HCT116 (cell line): ENCODE results near the gene KLK15. TPM values are rescaled to one million over a fixed set of nuclear protein-coding genes. Genes with fewer than 3 reads are reported as not detected.

Experiments
- ATAC-seq: fragments of 200-7000 bp; cut with Tn5 transposase; 2 replicates; pipeline ENCODE4 v1.9.1; 2020; ENCODE audit warnings: mild to moderate bottlenecking, moderate library complexity
- BruUV-seq: library from RNA; stranded (reverse); fragments of 400-500 nt; replicated peaks from 2 replicates; lab custom pipeline; 2021; lab: Mats Ljungman, UMichigan
- CTCF ChIA-PET: fragments of 300-600 bp; sonication (Branson Sonifier 250); formaldehyde crosslinking; loops from one replicate; lab custom pipeline; 2021; ENCODE audit warnings: antibody characterized with exemption; lab: Charles Lee
- POLR2A ChIA-PET: fragments of 300-600, 350-600 bp; sonication (Branson Sonifier 250); formaldehyde crosslinking; loops from one replicate; lab custom pipeline; 2021; ENCODE audit warnings: antibody characterized with exemption; lab: Charles Lee
- RAD21 ChIA-PET, 2 experiments: fragments of 300-600 bp; sonication (Branson Sonifier 250); formaldehyde crosslinking; loops; one replicate each; lab custom pipeline; 2023; ENCODE audit warnings: low total read pairs in 2 of 2; ENCODE audit not compliant: uncharacterized antibody in 2 of 2, unreplicated experiment in 2 of 2, low non-redundant PET in 1 of 2; lab: Charles Lee
- DNase-seq: peaks from one replicate; pipeline ENCODE4 v3.0.0-alpha.2; 2010; ENCODE audit warnings: low read depth, low spot score
- H2AFZ ChIP-seq: fragments of 200-600 bp; shearing (Covaris generic), sonication (generic); 2 replicates; pipeline ENCODE4 v1.6.1; 2017; ENCODE audit warnings: low read depth, mixed run types, mixed read lengths, antibody characterized with exemption, low read length; ENCODE audit not compliant: poor library complexity, severe bottlenecking
- H3K27ac ChIP-seq: 2 replicates; pipeline ENCODE4 v1.5.1; 2012; ENCODE audit warnings: low read depth, low read length
- H3K27me3 ChIP-seq: fragments of 200-600 bp; sonication (generic); 2 replicates; pipeline ENCODE4 v1.6.1; 2016; ENCODE audit warnings: mixed run types, low read length, mixed read lengths; ENCODE audit not compliant: insufficient read depth
- H3K36me3 ChIP-seq, 2 experiments: fragments of 200-500 bp in 1 of 2; fragments of 200-600 bp in 1 of 2; sonication (Bioruptor generic) in 1 of 2; sonication (generic) in 1 of 2; 2 replicates each; pipeline versions ENCODE4 v1.5.1 to v1.6.1; 2014 to 2016; ENCODE audit warnings: low read length in 2 of 2, inconsistent platforms in 1 of 2, mixed read lengths in 1 of 2, mixed run types in 1 of 2; ENCODE audit not compliant: insufficient read depth in 2 of 2, control insufficient read depth in 1 of 2
- H3K4me1 ChIP-seq, 2 experiments: fragments of 200-600 bp in 1 of 2; sonication (generic) in 1 of 2; 2 replicates each; pipeline versions ENCODE4 v1.5.1 to v1.6.1; 2012 to 2017; ENCODE audit warnings: low read length in 2 of 2, inconsistent platforms in 1 of 2, mild to moderate bottlenecking in 1 of 2, mixed read lengths in 1 of 2, mixed run types in 1 of 2, moderate library complexity in 1 of 2; ENCODE audit not compliant: insufficient read depth in 2 of 2, control insufficient read depth in 1 of 2
- H3K4me2 ChIP-seq: fragments of 200-600 bp; sonication (generic); 2 replicates; pipeline ENCODE4 v1.6.1; 2017; ENCODE audit warnings: mixed run types, low read length, mixed read lengths
- H3K4me3 ChIP-seq, 2 experiments: fragments of 200-600 bp in 1 of 2; sonication (generic) in 1 of 2; replicated peaks in 1 of 2; 2 replicates each; pipeline ENCODE4 v1.5.1; 2011 to 2016; ENCODE audit warnings: low read length in 2 of 2, control low read depth in 1 of 2, low read depth in 1 of 2, mild to moderate bottlenecking in 1 of 2, mixed read lengths in 1 of 2, mixed run types in 1 of 2
- H3K79me2 ChIP-seq: fragments of 200-600 bp; sonication (generic); 2 replicates; pipeline ENCODE4 v1.6.1; 2017; ENCODE audit warnings: mild to moderate bottlenecking, mixed run types, low read length, moderate library complexity, mixed read lengths; ENCODE audit not compliant: insufficient read depth
- H3K9ac ChIP-seq: fragments of 200-600 bp; sonication (generic); 2 replicates; pipeline ENCODE4 v1.6.1; 2016; ENCODE audit warnings: low read length, mixed read lengths
- H3K9me2 ChIP-seq: fragments of 200-600 bp; sonication (generic), shearing (Covaris generic); 2 replicates; pipeline ENCODE4 v1.6.1; 2017; ENCODE audit warnings: mixed run types, mild to moderate bottlenecking, moderate library complexity; ENCODE audit not compliant: insufficient read depth
- H3K9me3 ChIP-seq, 2 experiments: fragments of 200-500 bp in 1 of 2; fragments of 200-600 bp in 1 of 2; sonication (Bioruptor generic) in 1 of 2; sonication (generic) in 1 of 2; 2 replicates each; pipeline ENCODE4 v1.6.1; 2014 to 2017; ENCODE audit warnings: low read length in 2 of 2, mixed read lengths in 2 of 2, inconsistent platforms in 1 of 2, low read depth in 1 of 2, mild to moderate bottlenecking in 1 of 2, mixed run types in 1 of 2, moderate library complexity in 1 of 2; ENCODE audit not compliant: control insufficient read depth in 1 of 2, insufficient read depth in 1 of 2
- H4K20me1 ChIP-seq: fragments of 200-600 bp; sonication (generic), shearing (Covaris generic); 2 replicates; pipeline ENCODE4 v1.6.1; 2017; ENCODE audit warnings: mixed run types, mild to moderate bottlenecking, moderate library complexity; ENCODE audit not compliant: insufficient read depth
- CBX3 ChIP-seq: IDR thresholded peaks from 2 replicates; pipeline ENCODE4 v1.6.1; 2012; ENCODE audit warnings: low read depth
- CTCF ChIP-seq, 3 experiments: fragments of 200-600 bp in 1 of 3; sonication (generic) in 1 of 3; IDR thresholded peaks in 2 of 3; conservative IDR thresholded peaks in 1 of 3; 2 replicates each; pipeline ENCODE4 v1.5.1; 2012 to 2017; ENCODE audit warnings: low read depth in 2 of 3, low read length in 2 of 3, antibody characterized with exemption in 1 of 3, borderline replicate concordance in 1 of 3, control low read depth in 1 of 3, mild to moderate bottlenecking in 1 of 3, mixed read lengths in 1 of 3, mixed run types in 1 of 3, moderate library complexity in 1 of 3; ENCODE audit not compliant: insufficient read depth in 1 of 3
- ELF1 ChIP-seq: IDR thresholded peaks from 2 replicates; pipeline ENCODE4 v1.6.1; 2012; ENCODE audit warnings: low read depth, borderline replicate concordance
- EZH2 ChIP-seq: fragments of 200-600 bp; sonication (generic); IDR thresholded peaks from 2 replicates; pipeline ENCODE4 v1.6.1; 2017; ENCODE audit warnings: antibody characterized with exemption, mixed run types
- EZH2phosphoT487 ChIP-seq: fragments of 200-600 bp; IDR thresholded peaks from 2 replicates; pipeline ENCODE4 v1.6.1; 2018; ENCODE audit warnings: antibody characterized with exemption, borderline replicate concordance
- FOSL1 ChIP-seq: IDR thresholded peaks from 2 replicates; pipeline ENCODE4 v1.6.1; 2012; ENCODE audit warnings: low read depth
- RAD21 ChIP-seq: IDR thresholded peaks from 2 replicates; pipeline ENCODE4 v1.6.1; 2012; ENCODE audit warnings: low read depth, mild to moderate bottlenecking
- SP1 ChIP-seq: IDR thresholded peaks from 2 replicates; pipeline ENCODE4 v1.6.1; 2012; ENCODE audit warnings: low read depth
- SRF ChIP-seq: IDR thresholded peaks from 2 replicates; pipeline ENCODE4 v1.6.1; 2012; ENCODE audit warnings: low read depth
- YY1 ChIP-seq: IDR thresholded peaks from 2 replicates; pipeline ENCODE4 v1.6.1; 2011; ENCODE audit warnings: low read length, low read depth, moderate library complexity, mild to moderate bottlenecking; ENCODE audit not compliant: insufficient replicate concordance; ENCODE audit errors: extremely low read depth
- intact Hi-C: fragments of 100-400 bp; cut with micrococcal nuclease; formaldehyde crosslinking; loops from 2 replicates; pipeline ENCODE4 v1.10.0; 2022
- total RNA-seq: library from RNA; stranded (reverse); gene quantifications from one replicate; pipeline ENCODE4 v1.2.1, GENCODE V29; 2021; ENCODE audit not compliant: unreplicated experiment

The KLK15 gene
- total RNA-seq, 1 experiment from 2014 or later = not detected

- peaks cover under 1% of the 10 kb centered on the region; the same call in 1 of the 2 replicates for H4K20me1 ChIP-seq
- ChIA-PET POLR2A (no interaction called here), RAD21 (no interaction called here), CTCF (no interaction called here)
- intact Hi-C loops = loop anchor here (5.0 kb wide), 1 partner anchor 301 kb away; no protein-coding TSS in a partner anchor
- no peaks in the 10 kb centered on the region for H3K36me3 ChIP-seq
- TF ChIP-seq FOSL1 (no peak), EZH2 (no peak), CBX3 (no peak), RAD21 (no peak), EZH2phosphoT487 (no peak), CTCF (IDR thresholded peaks at IDR 0.05 in 2 of 3, conservative IDR thresholded peaks at IDR 0.05 in 1 of 3; ENCODE audit: borderline replicate concordance in 1 of 3, insufficient read depth in 1 of 3, low read depth in 2 of 3, low read length in 2 of 3) (no peak), YY1 (no peak), ELF1 (no peak), SRF (no peak), SP1 (no peak)
- H2AFZ ChIP-seq = no peak overlapping the region
- no peaks in the 10 kb centered on the region for H3K79me2 ChIP-seq
- no peak overlapping the region for H3K4me2 ChIP-seq
- ATAC-seq = no peak
- no TSS peak for BruUV-seq
- H3K27me3 ChIP-seq = no peaks in the 10 kb centered on the region
- H3K27ac ChIP-seq = no peak overlapping the region
- no peak overlapping the region for H3K9ac ChIP-seq
- H3K9me3 ChIP-seq = no peaks in the 10 kb centered on the region
- DNase-seq = no peak
- H3K9me2 ChIP-seq = no peaks in the 10 kb centered on the region
- peaks cover 11 to 17% of the 10 kb centered on the region in 2 experiments; a peak in 3 of 4 replicates for H3K4me1 ChIP-seq
- no peak overlapping the region for H3K4me3 ChIP-seq
These were observed 42.4 kb downstream of the KLK15 start for GRCh38 chr19:50790922-50791467.
